Fibroblast of the aortic adventitia (primary cell): ENCODE measurements around the gene LRRK2. TPM values are rescaled to one million over a fixed set of nuclear protein-coding genes. Genes with fewer than 3 reads are reported as not detected.

Experiments used
- DNase-seq: peaks from one replicate; pipeline ENCODE4 v3.0.0-alpha.2; 2010; ENCODE audit warnings: low read depth
- H3K4me3 ChIP-seq: 2 replicates; pipeline ENCODE4 v1.5.1; 2011; ENCODE audit warnings: low read depth, mild to moderate bottlenecking, control low read depth, low read length, moderate library complexity
- CTCF ChIP-seq: IDR thresholded peaks from 2 replicates; pipeline ENCODE4 v1.5.1; 2011; ENCODE audit warnings: mild to moderate bottlenecking, low read length, control low read depth, inconsistent platforms; ENCODE audit not compliant: insufficient read depth
- total RNA-seq: library from RNA; depleted of rRNA; stranded (reverse); fragments of >200 nt; gene quantifications from 2 replicates; pipeline ENCODE4 v1.2.3, GENCODE V29; 2012; ENCODE audit warnings: low replicate concordance

LRRK2 gene
- total RNA-seq, 1 donor: 22.1 TPM

- no peak for TF ChIP-seq CTCF
- DNase-seq: no peak
- no peak overlapping the region for H3K4me3 ChIP-seq
Measured at GRCh38 chr12:40310211-40310610, 85.4 kb downstream of the LRRK2 start.

- H3K4me3 ChIP-seq: no peak overlapping the region
- TF ChIP-seq CTCF: no peak
- DNase-seq: no peak
Measured at GRCh38 chr12:40312196-40312595, 87.4 kb downstream of the LRRK2 start.

GRCh38 chr12:40312982-40313576, 88.3 kb downstream of the LRRK2 start:
- no peak overlapping the region for H3K4me3 ChIP-seq
- TF ChIP-seq CTCF: peak; percentile 63
- DNase-seq: peak; percentile 74

- H3K4me3 ChIP-seq: no peak overlapping the region
- TF ChIP-seq CTCF: no peak
- no peak for DNase-seq
Measured at GRCh38 chr12:40313928-40314327, 89.1 kb downstream of the LRRK2 start.

GRCh38 chr12:40314927-40315326, 90.1 kb downstream of the LRRK2 start:
- H3K4me3 ChIP-seq: no peak overlapping the region
- no peak for TF ChIP-seq CTCF
- DNase-seq: no peak

GRCh38 chr12:40315375-40315774, 90.6 kb downstream of the LRRK2 start:
- no peak for DNase-seq
- H3K4me3 ChIP-seq: no peak overlapping the region

More at GRCh38 chr12:40315375-40315774, 90.6 kb downstream of the LRRK2 start:
- no peak for TF ChIP-seq CTCF
